LNCaP clone FGC (cell line): ENCODE results near the gene HSP90AB1.

Source experiments
- DNase-seq: peaks from one replicate; pipeline ENCODE4 v3.0.0-alpha.2; 2011; ENCODE audit warnings: low read depth
- H3K4me3 ChIP-seq: 2 replicates; pipeline ENCODE4 v1.5.1; 2011; ENCODE audit warnings: mild to moderate bottlenecking, low read depth, low read length, control low read depth
- TF ChIP-seq, protein P1 (sequence below): IDR thresholded peaks from 2 replicates; pipeline ENCODE4 v1.5.1; 2012; ENCODE audit warnings: mild to moderate bottlenecking; ENCODE audit not compliant: control insufficient read depth, insufficient read depth; ENCODE audit errors: extremely low read depth

The HSP90AB1 gene

DNA sequence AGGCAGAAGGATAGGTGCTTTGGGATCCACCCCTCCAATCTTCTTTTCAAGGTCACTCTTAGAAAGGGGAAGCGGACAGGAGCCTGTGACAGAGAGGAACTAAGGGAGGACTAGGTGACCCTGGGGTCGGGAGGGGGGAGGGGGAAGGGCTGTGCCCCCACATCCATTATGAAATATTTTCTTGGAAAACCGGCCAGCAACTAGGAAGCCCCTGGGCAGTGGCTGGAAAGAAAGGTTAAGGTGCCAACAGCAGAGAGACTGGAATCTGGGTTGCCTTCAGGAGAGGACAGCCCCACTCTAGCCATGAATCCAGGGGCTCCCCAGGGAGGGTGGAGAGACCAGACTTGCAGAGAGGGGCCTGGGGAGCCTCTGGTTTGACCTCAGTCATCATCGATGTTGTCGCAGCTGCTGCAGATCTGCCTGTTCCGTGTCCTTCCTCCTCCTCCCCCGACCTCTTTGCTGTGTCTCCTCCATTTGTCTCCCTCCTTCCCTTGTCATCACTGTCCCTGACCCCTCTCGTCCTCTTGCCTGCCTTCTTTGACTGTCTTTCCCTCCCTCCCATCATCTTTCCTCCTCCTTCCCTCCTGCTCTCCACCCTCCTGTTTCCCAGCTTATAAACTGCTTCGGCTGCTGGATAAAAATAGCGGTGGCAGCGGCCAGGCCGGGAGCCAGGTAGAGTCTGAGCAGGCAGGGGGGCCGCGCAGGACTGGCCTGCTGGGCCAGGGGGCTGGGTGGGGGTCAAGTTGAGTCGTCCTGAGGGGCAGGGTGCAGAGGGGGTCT, 20.3 kb upstream of the HSP90AB1 start:
- DNase-seq, result no peak
- TF ChIP-seq, protein P1, sequence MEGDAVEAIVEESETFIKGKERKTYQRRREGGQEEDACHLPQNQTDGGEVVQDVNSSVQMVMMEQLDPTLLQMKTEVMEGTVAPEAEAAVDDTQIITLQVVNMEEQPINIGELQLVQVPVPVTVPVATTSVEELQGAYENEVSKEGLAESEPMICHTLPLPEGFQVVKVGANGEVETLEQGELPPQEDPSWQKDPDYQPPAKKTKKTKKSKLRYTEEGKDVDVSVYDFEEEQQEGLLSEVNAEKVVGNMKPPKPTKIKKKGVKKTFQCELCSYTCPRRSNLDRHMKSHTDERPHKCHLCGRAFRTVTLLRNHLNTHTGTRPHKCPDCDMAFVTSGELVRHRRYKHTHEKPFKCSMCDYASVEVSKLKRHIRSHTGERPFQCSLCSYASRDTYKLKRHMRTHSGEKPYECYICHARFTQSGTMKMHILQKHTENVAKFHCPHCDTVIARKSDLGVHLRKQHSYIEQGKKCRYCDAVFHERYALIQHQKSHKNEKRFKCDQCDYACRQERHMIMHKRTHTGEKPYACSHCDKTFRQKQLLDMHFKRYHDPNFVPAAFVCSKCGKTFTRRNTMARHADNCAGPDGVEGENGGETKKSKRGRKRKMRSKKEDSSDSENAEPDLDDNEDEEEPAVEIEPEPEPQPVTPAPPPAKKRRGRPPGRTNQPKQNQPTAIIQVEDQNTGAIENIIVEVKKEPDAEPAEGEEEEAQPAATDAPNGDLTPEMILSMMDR, result no peak
- H3K4me3 ChIP-seq, result no peak overlapping the region

DNA sequence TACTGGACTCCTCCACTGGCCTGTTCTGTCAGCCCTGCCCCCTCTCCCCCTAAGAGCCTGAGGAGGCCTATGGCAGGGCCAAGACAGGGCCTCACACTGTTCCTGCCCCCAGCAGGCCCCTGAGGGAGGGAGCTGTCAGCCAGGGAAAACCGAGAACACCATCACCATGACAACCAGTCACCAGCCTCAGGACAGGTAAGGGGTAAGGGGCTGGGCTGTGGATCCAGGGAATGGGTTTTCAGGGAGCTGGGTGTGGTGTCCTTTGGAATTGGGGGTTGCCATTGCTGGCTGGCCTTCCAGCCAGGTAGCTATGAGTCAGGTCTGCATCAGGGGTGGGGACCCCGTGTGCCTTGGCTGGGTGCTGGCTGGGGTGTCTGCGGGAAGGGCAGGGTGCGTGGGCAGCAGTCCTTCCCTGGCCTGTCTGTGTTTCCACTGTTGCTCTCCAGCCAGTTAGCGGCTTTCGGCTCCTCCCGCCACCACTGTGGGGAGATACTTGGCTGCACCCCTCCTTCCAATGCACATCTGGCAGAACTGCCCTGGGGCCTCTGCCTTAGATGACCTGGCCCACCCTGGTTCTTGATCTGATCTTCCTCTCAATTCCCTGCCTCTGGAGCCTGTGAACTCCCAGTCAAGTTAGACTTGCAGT, 19.6 kb upstream of the HSP90AB1 start:
- no peak for DNase-seq
- no peak overlapping the region for H3K4me3 ChIP-seq
- TF ChIP-seq, protein P1, result no peak

DNA sequence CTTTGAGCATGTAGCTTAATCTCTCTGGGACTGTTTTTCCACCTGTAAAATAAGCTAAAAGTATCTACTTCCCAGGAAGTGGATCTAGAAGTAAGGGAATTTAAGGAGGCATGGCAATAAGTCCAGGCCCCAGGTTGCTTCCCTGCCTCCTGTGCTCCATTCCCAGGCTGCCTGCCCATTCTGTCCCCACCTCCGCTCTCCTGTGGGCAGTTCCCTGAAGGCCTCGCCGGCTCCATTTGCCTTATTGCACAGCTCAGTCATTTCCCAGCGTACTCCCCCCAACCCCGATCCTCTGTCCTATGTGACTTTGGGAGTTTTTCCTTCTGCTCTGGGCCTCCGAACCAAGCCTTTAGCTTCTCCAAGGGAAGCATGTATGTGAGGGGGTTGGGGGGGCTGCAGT, 18.9 kb upstream of the HSP90AB1 start:
- H3K4me3 ChIP-seq, result no peak overlapping the region
- DNase-seq, result no peak
- TF ChIP-seq, protein P1, result no peak

DNA sequence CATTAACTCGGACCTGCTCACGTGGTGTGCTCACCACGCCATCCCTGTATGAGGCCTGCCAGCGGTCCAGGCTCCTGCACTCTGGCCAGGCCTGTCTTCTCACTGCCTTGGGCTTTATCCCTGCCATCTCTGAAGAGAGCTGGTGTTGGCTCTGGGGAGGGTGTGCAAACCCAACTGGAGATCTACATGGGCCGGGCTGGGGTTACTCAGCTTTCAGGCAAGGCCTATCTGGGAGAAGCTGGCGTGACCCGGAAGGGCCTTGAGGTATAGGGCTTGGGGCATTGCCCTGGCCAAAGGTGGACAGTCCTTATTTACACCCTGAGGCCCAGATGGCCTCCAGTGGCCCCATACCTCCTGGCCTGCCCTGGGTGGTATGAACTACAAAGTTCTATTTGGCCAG, 18.5 kb upstream of the HSP90AB1 start:
- TF ChIP-seq, protein P1, result no peak
- DNase-seq, result no peak
- no peak overlapping the region for H3K4me3 ChIP-seq

DNA sequence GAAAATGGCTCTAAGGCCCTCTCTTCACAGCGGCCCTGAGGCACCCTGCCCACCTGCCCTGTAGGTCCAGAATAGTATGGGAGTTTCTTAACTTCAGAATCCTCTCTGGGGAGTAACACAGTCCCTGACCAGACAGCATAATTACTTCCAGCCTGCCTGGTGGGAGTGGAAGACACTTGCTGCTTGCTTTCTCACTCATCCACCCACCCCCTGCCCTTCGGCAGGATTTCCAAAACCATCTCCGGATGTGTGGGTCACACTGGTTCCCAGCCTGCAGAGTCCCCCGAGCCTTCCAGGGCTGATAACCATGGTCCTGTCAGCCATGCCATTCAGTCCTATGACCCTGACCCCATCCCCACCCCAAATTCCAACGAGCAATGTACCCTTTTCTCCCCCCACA, 18.1 kb upstream of the HSP90AB1 start:
- H3K4me3 ChIP-seq, result no peak overlapping the region
- no peak for DNase-seq
- TF ChIP-seq, protein P1, result no peak

DNA sequence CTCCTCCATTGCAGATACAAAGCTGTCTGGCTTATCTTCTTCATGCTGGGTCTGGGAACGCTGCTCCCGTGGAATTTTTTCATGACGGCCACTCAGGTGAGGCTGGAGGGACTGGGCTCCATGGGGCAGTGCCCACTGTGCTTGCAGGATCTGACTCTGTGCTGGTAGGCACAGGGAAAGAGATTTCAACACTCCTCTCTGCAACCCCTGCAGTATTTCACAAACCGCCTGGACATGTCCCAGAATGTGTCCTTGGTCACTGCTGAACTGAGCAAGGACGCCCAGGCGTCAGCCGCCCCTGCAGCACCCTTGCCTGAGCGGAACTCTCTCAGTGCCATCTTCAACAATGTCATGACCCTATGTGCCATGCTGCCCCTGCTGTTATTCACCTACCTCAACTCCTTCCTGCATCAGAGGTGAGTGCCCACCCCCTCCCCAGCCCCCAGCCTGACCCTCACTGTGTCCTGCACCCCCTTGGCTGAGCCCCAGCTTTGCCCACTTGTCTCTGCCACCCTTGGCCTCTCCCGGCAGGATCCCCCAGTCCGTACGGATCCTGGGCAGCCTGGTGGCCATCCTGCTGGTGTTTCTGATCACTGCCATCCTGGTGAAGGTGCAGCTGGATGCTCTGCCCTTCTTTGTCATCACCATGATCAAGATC, 17.4 kb upstream of the HSP90AB1 start:
- no peak for DNase-seq
- no peak overlapping the region for H3K4me3 ChIP-seq
- TF ChIP-seq, protein P1, result no peak
